HepG2 (cell line): ENCODE data around the gene CD58. TPM values are rescaled to one million over a fixed set of nuclear protein-coding genes. Genes with fewer than 3 reads are reported as not detected.
A peak's percentile ranks its signal among the peaks of the same experiment; 100 is the strongest.

ENCODE experiments used
- ATF7 ChIP-seq, 2 experiments: fragments of 450-650 bp in 1 of 2; sonication (generic) in 1 of 2; formaldehyde crosslinking in 1 of 2; IDR thresholded peaks; 2 replicates each; pipeline versions ENCODE4 v1.4.0 to v1.6.1; 2016 to 2020; ENCODE audit warnings: antibody characterized with exemption in 1 of 2, mild to moderate bottlenecking in 1 of 2, missing genetic modification reagents in 1 of 2
- FOXC1 ChIP-seq: sonication (generic); formaldehyde crosslinking; IDR thresholded peaks from 2 replicates; pipeline ENCODE4 v1.8.0; 2022; ENCODE audit warnings: mild to moderate bottlenecking, missing genetic modification reagents, borderline replicate concordance
- FOXK1 ChIP-seq: sonication (generic); formaldehyde crosslinking; IDR thresholded peaks from 2 replicates; pipeline ENCODE4 v1.4.0; 2020; ENCODE audit warnings: low read depth, missing genetic modification reagents, borderline replicate concordance
- GABPA ChIP-seq, 2 experiments: IDR thresholded peaks; 2 replicates each; pipeline ENCODE4 v1.6.1; 2011 to 2016; ENCODE audit warnings: low read depth in 2 of 2, low read length in 1 of 2, missing biosample characterization in 1 of 2, missing genetic modification characterization in 1 of 2
- GATAD2A ChIP-seq: IDR thresholded peaks from 2 replicates; pipeline ENCODE4 v1.6.1; 2016
- HOMEZ ChIP-seq: IDR thresholded peaks from 2 replicates; pipeline ENCODE4 v1.6.1; 2016; ENCODE audit warnings: low read depth
- IKZF4 ChIP-seq: sonication (generic); formaldehyde crosslinking; IDR thresholded peaks from 2 replicates; pipeline ENCODE4 v1.5.1; 2020; ENCODE audit warnings: borderline replicate concordance, mild to moderate bottlenecking, low read depth, missing genetic modification reagents; ENCODE audit errors: not compliant biosample characterization
- MAFG ChIP-seq: sonication (generic); formaldehyde crosslinking; IDR thresholded peaks from 2 replicates; pipeline ENCODE4 v1.5.1; 2020; ENCODE audit warnings: mild to moderate bottlenecking, missing genetic modification reagents
- NCOA2 ChIP-seq: sonication (generic); formaldehyde crosslinking; IDR thresholded peaks from 2 replicates; pipeline ENCODE4 v1.8.0; 2022; ENCODE audit warnings: inconsistent platforms
- NR3C1 ChIP-seq: sonication (generic); formaldehyde crosslinking; IDR thresholded peaks from 2 replicates; pipeline ENCODE4 v1.4.0; 2020; ENCODE audit warnings: missing genetic modification reagents
- TBL1XR1 ChIP-seq: fragments of 150-350 bp; IDR thresholded peaks from 2 replicates; pipeline ENCODE4 v1.6.1; 2014; ENCODE audit warnings: borderline replicate concordance, low read length; ENCODE audit not compliant: partially characterized antibody
- TFE3 ChIP-seq: IDR thresholded peaks from 2 replicates; pipeline ENCODE4 v1.6.1; 2016
- TOE1 ChIP-seq: sonication (generic); formaldehyde crosslinking; IDR thresholded peaks from 2 replicates; pipeline ENCODE4 v1.4.0; 2020; ENCODE audit warnings: mild to moderate bottlenecking, missing genetic modification reagents
- ZNF207 ChIP-seq: fragments of 450-650 bp; IDR thresholded peaks from 2 replicates; pipeline ENCODE4 v1.6.1; 2016; ENCODE audit warnings: antibody characterized with exemption, borderline replicate concordance
- ZNF468 ChIP-seq: sonication (generic); formaldehyde crosslinking; IDR thresholded peaks from 2 replicates; pipeline ENCODE4 v1.8.0; 2022; ENCODE audit warnings: mild to moderate bottlenecking, moderate library complexity, missing genetic modification reagents
- ZNF510 ChIP-seq: sonication (generic); formaldehyde crosslinking; IDR thresholded peaks from 2 replicates; pipeline ENCODE4 v1.4.0; 2020; ENCODE audit warnings: low read depth, mild to moderate bottlenecking, missing genetic modification reagents
- ZNF639 ChIP-seq: conservative IDR thresholded peaks from 2 replicates; pipeline ENCODE4 v1.6.1; 2018; ENCODE audit warnings: missing genetic modification reagents
- ZNF83 ChIP-seq: sonication (generic); formaldehyde crosslinking; IDR thresholded peaks from 2 replicates; pipeline ENCODE4 v1.4.0; 2020; ENCODE audit warnings: missing genetic modification reagents, mild to moderate bottlenecking, borderline replicate concordance
- polyA plus RNA-seq, 8 experiments: library from polyadenylated mRNA; depleted of rRNA in 3 of 8; stranded (reverse) in 7 of 8; unstranded in 1 of 8; fragments of >200 nt; fragmentation: Illumina TruSeq in 4 of 8; extraction: Trizol in 4 of 8; gene quantifications; 2 replicates each; pipeline versions ENCODE4 v1.2.1 to v1.2.3, GENCODE V29; 2011 to 2016; ENCODE audit warnings: low read depth in 4 of 8, missing spikeins in 1 of 8, mixed read lengths in 1 of 8; ENCODE audit not compliant: insufficient read depth in 1 of 8
- total RNA-seq, 5 experiments: library from RNA; depleted of rRNA; stranded (reverse); fragments of >200 nt; fragmentation: Illumina TruSeq; extraction: Trizol; gene quantifications; 2 replicates each; pipeline ENCODE4 v1.2.3, GENCODE V29; 2016; ENCODE audit warnings: low read depth in 1 of 5
- TF ChIP-seq, protein P1 (sequence below): sonication (generic); formaldehyde crosslinking; IDR thresholded peaks from 2 replicates; pipeline ENCODE4 v1.4.0; 2020; ENCODE audit warnings: mild to moderate bottlenecking, missing genetic modification reagents, borderline replicate concordance
- TF ChIP-seq, protein P2 (sequence below): sonication (generic); formaldehyde crosslinking; IDR thresholded peaks from 2 replicates; pipeline ENCODE4 v1.5.0; 2020; ENCODE audit warnings: missing genetic modification reagents

CD58 gene
- total and polyA plus RNA-seq, 2 of the 13 experiments (the other 11 are each of a cell fraction or from before 2014, with no cell fraction given) = 9.4 to 13.5 TPM

DNA sequence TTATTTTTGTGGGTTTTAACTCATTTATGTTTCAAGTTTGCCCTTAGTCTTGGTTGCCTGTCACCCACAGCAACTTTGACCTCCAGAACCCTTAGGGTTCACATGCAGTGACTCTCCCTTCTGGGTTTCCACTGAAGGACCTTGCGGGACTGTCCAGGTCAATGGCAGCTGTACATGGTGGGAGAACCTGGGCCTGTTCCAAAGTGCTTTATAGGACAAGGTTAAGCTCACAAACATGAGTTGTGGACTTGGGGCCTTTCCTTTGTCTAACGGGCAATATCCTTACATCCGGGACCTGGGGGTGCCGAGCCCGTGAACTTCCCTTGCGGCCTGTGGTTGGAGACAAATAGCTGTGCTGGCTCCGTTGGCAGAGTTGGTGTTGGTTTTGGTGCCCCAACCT is 77.8 kb downstream of the CD58 start (continued):
- no peak for TF ChIP-seq GABPA (IDR thresholded peaks at IDR 0.05; ENCODE audit: low read depth, low read length)
- no peak for TF ChIP-seq GABPA (CRISPR knock-in tag; IDR thresholded peaks at IDR 0.05; ENCODE audit: low read depth)
- TF ChIP-seq, protein P1, sequence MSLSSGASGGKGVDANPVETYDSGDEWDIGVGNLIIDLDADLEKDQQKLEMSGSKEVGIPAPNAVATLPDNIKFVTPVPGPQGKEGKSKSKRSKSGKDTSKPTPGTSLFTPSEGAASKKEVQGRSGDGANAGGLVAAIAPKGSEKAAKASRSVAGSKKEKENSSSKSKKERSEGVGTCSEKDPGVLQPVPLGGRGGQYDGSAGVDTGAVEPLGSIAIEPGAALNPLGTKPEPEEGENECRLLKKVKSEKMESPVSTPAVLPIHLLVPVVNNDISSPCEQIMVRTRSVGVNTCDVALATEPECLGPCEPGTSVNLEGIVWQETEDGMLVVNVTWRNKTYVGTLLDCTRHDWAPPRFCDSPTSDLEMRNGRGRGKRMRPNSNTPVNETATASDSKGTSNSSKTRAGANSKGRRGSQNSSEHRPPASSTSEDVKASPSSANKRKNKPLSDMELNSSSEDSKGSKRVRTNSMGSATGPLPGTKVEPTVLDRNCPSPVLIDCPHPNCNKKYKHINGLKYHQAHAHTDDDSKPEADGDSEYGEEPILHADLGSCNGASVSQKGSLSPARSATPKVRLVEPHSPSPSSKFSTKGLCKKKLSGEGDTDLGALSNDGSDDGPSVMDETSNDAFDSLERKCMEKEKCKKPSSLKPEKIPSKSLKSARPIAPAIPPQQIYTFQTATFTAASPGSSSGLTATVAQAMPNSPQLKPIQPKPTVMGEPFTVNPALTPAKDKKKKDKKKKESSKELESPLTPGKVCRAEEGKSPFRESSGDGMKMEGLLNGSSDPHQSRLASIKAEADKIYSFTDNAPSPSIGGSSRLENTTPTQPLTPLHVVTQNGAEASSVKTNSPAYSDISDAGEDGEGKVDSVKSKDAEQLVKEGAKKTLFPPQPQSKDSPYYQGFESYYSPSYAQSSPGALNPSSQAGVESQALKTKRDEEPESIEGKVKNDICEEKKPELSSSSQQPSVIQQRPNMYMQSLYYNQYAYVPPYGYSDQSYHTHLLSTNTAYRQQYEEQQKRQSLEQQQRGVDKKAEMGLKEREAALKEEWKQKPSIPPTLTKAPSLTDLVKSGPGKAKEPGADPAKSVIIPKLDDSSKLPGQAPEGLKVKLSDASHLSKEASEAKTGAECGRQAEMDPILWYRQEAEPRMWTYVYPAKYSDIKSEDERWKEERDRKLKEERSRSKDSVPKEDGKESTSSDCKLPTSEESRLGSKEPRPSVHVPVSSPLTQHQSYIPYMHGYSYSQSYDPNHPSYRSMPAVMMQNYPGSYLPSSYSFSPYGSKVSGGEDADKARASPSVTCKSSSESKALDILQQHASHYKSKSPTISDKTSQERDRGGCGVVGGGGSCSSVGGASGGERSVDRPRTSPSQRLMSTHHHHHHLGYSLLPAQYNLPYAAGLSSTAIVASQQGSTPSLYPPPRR (CRISPR knock-in tag) = no peak
- TF ChIP-seq ZNF83 (CRISPR knock-in tag) = no peak
- TF ChIP-seq FOXK1 (CRISPR knock-in tag) = no peak
- no peak for TF ChIP-seq ZNF207
- no peak for TF ChIP-seq IKZF4 (CRISPR knock-in tag)
- no peak for TF ChIP-seq ZNF468 (CRISPR knock-in tag)
- TF ChIP-seq GATAD2A (CRISPR knock-in tag) = peak; percentile 27; the same call in 1 of the 2 replicates
- no peak for TF ChIP-seq NR3C1 (CRISPR knock-in tag)
- TF ChIP-seq ZNF639 (CRISPR knock-in tag) = no peak
- no peak for TF ChIP-seq MAFG (CRISPR knock-in tag)
- no peak for TF ChIP-seq ATF7 (IDR thresholded peaks at IDR 0.05)
- no peak for TF ChIP-seq ATF7 (CRISPR knock-in tag; IDR thresholded peaks at IDR 0.05)
- no peak for TF ChIP-seq TFE3 (CRISPR knock-in tag)
- no peak for TF ChIP-seq NCOA2
- TF ChIP-seq HOMEZ (CRISPR knock-in tag) = no peak
- no peak for TF ChIP-seq TOE1 (CRISPR knock-in tag)
- TF ChIP-seq, protein P2, sequence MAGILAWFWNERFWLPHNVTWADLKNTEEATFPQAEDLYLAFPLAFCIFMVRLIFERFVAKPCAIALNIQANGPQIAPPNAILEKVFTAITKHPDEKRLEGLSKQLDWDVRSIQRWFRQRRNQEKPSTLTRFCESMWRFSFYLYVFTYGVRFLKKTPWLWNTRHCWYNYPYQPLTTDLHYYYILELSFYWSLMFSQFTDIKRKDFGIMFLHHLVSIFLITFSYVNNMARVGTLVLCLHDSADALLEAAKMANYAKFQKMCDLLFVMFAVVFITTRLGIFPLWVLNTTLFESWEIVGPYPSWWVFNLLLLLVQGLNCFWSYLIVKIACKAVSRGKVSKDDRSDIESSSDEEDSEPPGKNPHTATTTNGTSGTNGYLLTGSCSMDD (CRISPR knock-in tag) = no peak
- no peak for TF ChIP-seq TBL1XR1
- TF ChIP-seq FOXC1 (CRISPR knock-in tag) = no peak
- TF ChIP-seq ZNF510 (CRISPR knock-in tag) = no peak
